GM12878 (cell line): ENCODE measurements around the gene HOXD10. TPM values are rescaled to one million over a fixed set of nuclear protein-coding genes. Genes with fewer than 3 reads are reported as not detected.
A peak's percentile ranks its signal among the peaks of the same experiment; 100 is the strongest.

Source experiments
- ATAC-seq: fragments of 200-7000 bp; cut with Tn5 transposase; 3 replicates; pipeline ENCODE4 v1.9.1; 2020; ENCODE audit warnings: mild to moderate bottlenecking, moderate library complexity
- BruUV-seq: library from RNA; stranded (reverse); fragments of 400-500 nt; replicated peaks from 2 replicates; lab custom pipeline; 2021; lab: Mats Ljungman, UMichigan
- CTCF ChIA-PET: fragments of 300-600 bp; sonication (Branson Sonifier 250); formaldehyde crosslinking; extraction: SDS; loops from one replicate; lab custom pipeline; 2021; ENCODE audit warnings: inconsistent platforms; lab: Yijun Ruan, JAX
- POLR2A ChIA-PET: fragments of 350-600 bp; formaldehyde crosslinking; extraction: SDS; loops from one replicate; lab custom pipeline; 2021; ENCODE audit warnings: inconsistent platforms; lab: Charles Lee
- RAD21 ChIA-PET: fragments of 300-600 bp; sonication (Branson Sonifier 250); formaldehyde crosslinking; loops from one replicate; lab custom pipeline; 2023; ENCODE audit warnings: antibody characterized with exemption; ENCODE audit not compliant: unreplicated experiment; lab: Charles Lee
- SMC1A ChIA-PET: fragments of 300-600 bp; sonication (Branson Sonifier 250); formaldehyde crosslinking; loops from one replicate; lab custom pipeline; 2023; ENCODE audit not compliant: unreplicated experiment, uncharacterized antibody; lab: Charles Lee
- DNase-seq: peaks from one replicate; pipeline ENCODE4 v3.0.0-alpha.2; 2011; ENCODE audit warnings: low read depth, low spot score
- FAIRE-seq: peaks from 3 replicates; lab custom pipeline; 2011; peaks lifted over from hg19 to GRCh38; lab: Jason Lieb, UNC
- H2AFZ ChIP-seq: 2 replicates; pipeline ENCODE4 v1.6.0; 2011; ENCODE audit warnings: low read depth, low read length, control low read depth; ENCODE audit not compliant: control insufficient read depth
- H3K27ac ChIP-seq: 2 replicates; pipeline ENCODE4 v1.5.1; 2011; ENCODE audit warnings: control low read depth; ENCODE audit not compliant: control insufficient read depth, insufficient read depth
- H3K27me3 ChIP-seq, 2 experiments: replicated peaks in 1 of 2; 2 replicates each; pipeline versions ENCODE4 v1.6.0 to v1.6.1; 2011; ENCODE audit warnings: low read length in 1 of 2; ENCODE audit not compliant: control insufficient read depth in 2 of 2, insufficient read depth in 2 of 2
- H3K36me3 ChIP-seq, 2 experiments: 2 replicates each; pipeline ENCODE4 v1.5.1; 2011; ENCODE audit warnings: low read length in 1 of 2; ENCODE audit not compliant: control insufficient read depth in 2 of 2, insufficient read depth in 2 of 2
- H3K4me1 ChIP-seq: 2 replicates; pipeline ENCODE4 v1.6.1; 2011; ENCODE audit warnings: mild to moderate bottlenecking, low read length, moderate library complexity, mixed read lengths; ENCODE audit not compliant: control insufficient read depth, insufficient read depth
- H3K4me2 ChIP-seq: 2 replicates; pipeline ENCODE4 v1.6.0; 2011; ENCODE audit warnings: control low read depth; ENCODE audit not compliant: control insufficient read depth, insufficient read depth
- H3K4me3 ChIP-seq: fragments of 200-600 bp; sonication (generic); 2 replicates; pipeline ENCODE4 v1.5.1; 2016
- H3K79me2 ChIP-seq: 2 replicates; pipeline ENCODE4 v1.6.0; 2011; ENCODE audit warnings: low read length; ENCODE audit not compliant: control insufficient read depth, insufficient read depth
- H3K9ac ChIP-seq: 2 replicates; pipeline ENCODE4 v1.8.0; 2011; ENCODE audit warnings: low read length, control low read depth, mixed read lengths; ENCODE audit not compliant: control insufficient read depth, insufficient read depth
- H3K9me3 ChIP-seq: replicated peaks from 3 replicates; pipeline ENCODE4 v1.5.1; 2011; ENCODE audit warnings: mild to moderate bottlenecking, low read length; ENCODE audit not compliant: control insufficient read depth, insufficient read depth
- H4K20me1 ChIP-seq: 2 replicates; pipeline ENCODE4 v1.6.0; 2011; ENCODE audit not compliant: control insufficient read depth, insufficient read depth
- ASH2L ChIP-seq: fragments of 300-600, 200-600 bp; sonication (generic); IDR thresholded peaks from 2 replicates; pipeline ENCODE4 v1.6.1; 2017; ENCODE audit warnings: low read depth, mild to moderate bottlenecking, borderline replicate concordance
- ATF2 ChIP-seq: IDR thresholded peaks from 2 replicates; pipeline ENCODE4 v1.6.1; 2012; ENCODE audit warnings: low read length, inconsistent platforms
- BCLAF1 ChIP-seq: fragments of 450-650 bp; IDR thresholded peaks from 2 replicates; pipeline ENCODE4 v1.6.1; 2017; ENCODE audit warnings: antibody characterized with exemption, mild to moderate bottlenecking, moderate library complexity
- BHLHE40 ChIP-seq, 2 experiments: fragments of 450-650 bp in 1 of 2; IDR thresholded peaks; 2 replicates each; pipeline ENCODE4 v1.6.1; 2011 to 2017; ENCODE audit warnings: low read depth in 2 of 2, borderline replicate concordance in 1 of 2, improper control_type of control experiment in 1 of 2, low read length in 1 of 2, mild to moderate bottlenecking in 1 of 2
- CREM ChIP-seq: IDR thresholded peaks from 2 replicates; pipeline ENCODE4 v1.6.1; 2014; ENCODE audit warnings: antibody characterized with exemption, low read depth
- CUX1 ChIP-seq: IDR thresholded peaks from 2 replicates; pipeline ENCODE4 v1.6.1; 2012; ENCODE audit warnings: improper control_type of control experiment, low read depth, low read length; ENCODE audit not compliant: insufficient replicate concordance
- RB1 ChIP-seq: fragments of 450-650 bp; formaldehyde crosslinking; IDR thresholded peaks from 2 replicates; pipeline ENCODE4 v1.6.1; 2017; ENCODE audit warnings: mild to moderate bottlenecking, borderline replicate concordance
- TCF7 ChIP-seq: IDR thresholded peaks from 2 replicates; pipeline ENCODE4 v1.6.1; 2014; ENCODE audit warnings: antibody characterized with exemption, borderline replicate concordance
- ZNF207 ChIP-seq: fragments of 450-650 bp; IDR thresholded peaks from 2 replicates; pipeline ENCODE4 v1.6.1; 2014; ENCODE audit warnings: antibody characterized with exemption, mild to moderate bottlenecking, borderline replicate concordance
- WGBS: methylation state at CpG from one replicate; pipeline ENCODE4 v1.1.6; 2016; ENCODE audit warnings: low lambda C conversion rate; ENCODE audit not compliant: insufficient replicate concordance, insufficient coverage; ENCODE audit errors: missing lambda C conversion rate; 5-methylcytosine and 5-hydroxymethylcytosine counted together
- in situ Hi-C: fragments of 300-500 bp; cut with MboI; formaldehyde crosslinking; loops from 9 replicates; pipeline ENCODE4 v1.14.3; 2018; ENCODE audit warnings: mixed read lengths
- intact Hi-C: fragments of 100-400 bp; cut with micrococcal nuclease; formaldehyde crosslinking; loops from one replicate; pipeline ENCODE4 v1.14.2; 2022; ENCODE audit not compliant: unreplicated experiment
- polyA plus RNA-seq, 11 experiments: library from polyadenylated mRNA; depleted of rRNA in 4 of 11; unstranded in 6 of 11; stranded (reverse) in 5 of 11; fragments of >200 nt; fragmentation: Nextera tagmentation in 4 of 11; fragmentation: Illumina TruSeq in 1 of 11; extraction: Ambion mirVana in 4 of 11; extraction: Trizol in 1 of 11; gene quantifications; 1 replicate in 1 of 11; 2 replicates in 10 of 11; pipeline versions ENCODE4 v1.2.1 to v1.2.3, GENCODE V29; 2011 to 2016; ENCODE audit warnings: inconsistent platforms in 2 of 11, missing spikeins in 2 of 11, low read depth in 1 of 11
- total RNA-seq, 4 experiments: library from RNA; depleted of rRNA in 3 of 4; stranded (reverse); fragments of >200 nt in 3 of 4; fragmentation: Illumina TruSeq in 1 of 4; extraction: Trizol in 1 of 4; gene quantifications; 2 replicates each; pipeline versions ENCODE4 v1.2.1 to v1.2.3, GENCODE V29; 2013 to 2021

HOXD10 gene
- total and polyA plus RNA-seq, 10 of the 15 experiments (the other 5 are each of a cell fraction or from before 2014, with no cell fraction given), result not detected

- H3K36me3 ChIP-seq, result no peaks in the 10 kb centered on the region
- WGBS, result 62% methylated on average over 43 of the region's 68 CpGs
- H3K4me2 ChIP-seq, result no peak overlapping the region
- no peaks in the 10 kb centered on the region for H3K79me2 ChIP-seq
- no peaks in the 10 kb centered on the region for H4K20me1 ChIP-seq
- no peaks in the 10 kb centered on the region for H3K4me1 ChIP-seq
- peak in 1 of 2 experiments; percentile 33; a peak in 2 of 4 replicates for TF ChIP-seq BHLHE40 (IDR thresholded peaks at IDR 0.05; ENCODE audit: borderline replicate concordance in 1 of 2, low read depth in 2 of 2, low read length in 1 of 2)
- TF ChIP-seq ZNF207, result no peak
- TF ChIP-seq CREM, result no peak
- TF ChIP-seq TCF7, result no peak
- no peak for TF ChIP-seq ATF2
- no peak for TF ChIP-seq CUX1
- no peak for TF ChIP-seq BCLAF1
- TF ChIP-seq ASH2L, result no peak
- TF ChIP-seq RB1, result no peak
- TF ChIP-seq, all 136 proteins: peak for 1
- BruUV-seq, result no TSS peak
- Histone ChIP-seq H2AFZ (no peak overlapping the region), H3K9ac (no peak overlapping the region), H3K4me3 (no peak overlapping the region), H3K27me3 (peaks cover 3 to 20% of the 10 kb centered on the region in 2 experiments), H3K9me3 (peaks cover 20% of the 10 kb centered on the region; the same call in 2 of the 3 replicates), H3K27ac (no peak overlapping the region)
- intact Hi-C loops (loop anchor here (10.0 kb wide), 1 partner anchor 196 kb away; no protein-coding TSS in a partner anchor), in situ Hi-C loops (no loop called here)
- FAIRE-seq (no peak), ATAC-seq (no peak), DNase-seq (no peak)
- ChIA-PET RAD21 (no interaction called here), SMC1A (no interaction called here), CTCF (no interaction called here), POLR2A (no interaction called here)
Observed at GRCh38 chr2:176080540-176081375, 35.8 kb upstream of the HOXD10 start.
